ENCODE data around the gene TRIM71. TPM values are rescaled to one million over a fixed set of nuclear protein-coding genes. Genes with fewer than 3 reads are reported as not detected.
"Not testable (repeated sequence)": the region's sequence is repeated elsewhere in the genome, so short reads cannot be mapped to it uniquely, and the experiment has no call there.

The TRIM71 gene
- 0.65 and 0.87 TPM in 2 replicates for total RNA-seq

GRCh38 chr3:32817558-32818228, at the start of gene TRIM71:
TSS of gene TRIM71 (plus strand) at chr3:32817997. CDS start at chr3:32818081, 84 bp downstream.
- no peak for DNase-seq (ENCODE audit: low read depth)

- no peak for DNase-seq (ENCODE audit: low read depth)
Observed at GRCh38 chr3:32778389-32778788, 39.4 kb upstream of the TRIM71 start.

GRCh38 chr3:32780071-32780734, 37.6 kb upstream of the TRIM71 start:
- DNase-seq (ENCODE audit: low read depth), result no peak

- DNase-seq (ENCODE audit: low read depth), result peak; percentile 28
Observed at GRCh38 chr3:32780735-32781210, 37.0 kb upstream of the TRIM71 start.

GRCh38 chr3:32781211-32781968, 36.4 kb upstream of the TRIM71 start:
- DNase-seq (ENCODE audit: low read depth), result peak; percentile 36

- not testable (repeated sequence) for DNase-seq (ENCODE audit: low read depth)
Observed at GRCh38 chr3:32781969-32782270, 35.9 kb upstream of the TRIM71 start.

GRCh38 chr3:32782407-32782806, 35.4 kb upstream of the TRIM71 start:
- no peak for DNase-seq (ENCODE audit: low read depth)

- DNase-seq (ENCODE audit: low read depth), result no peak
Observed at GRCh38 chr3:32791833-32792232, 26.0 kb upstream of the TRIM71 start.

GRCh38 chr3:32794487-32795308, 23.1 kb upstream of the TRIM71 start:
- DNase-seq (ENCODE audit: low read depth), result no peak

GRCh38 chr3:32796384-32796950, 21.3 kb upstream of the TRIM71 start:
- DNase-seq (ENCODE audit: low read depth), result not testable (repeated sequence)

GRCh38 chr3:32797776-32798175, 20.0 kb upstream of the TRIM71 start:
- no peak for DNase-seq (ENCODE audit: low read depth)

- not testable (repeated sequence) for DNase-seq (ENCODE audit: low read depth)
Observed at GRCh38 chr3:32801440-32801839, 16.4 kb upstream of the TRIM71 start.

GRCh38 chr3:32813180-32813579, 4.6 kb upstream of the TRIM71 start:
- peak; percentile 95 for DNase-seq (ENCODE audit: low read depth)

- no peak for DNase-seq (ENCODE audit: low read depth)
Observed at GRCh38 chr3:32814361-32814760, 3.4 kb upstream of the TRIM71 start.

GRCh38 chr3:32815841-32816438, 1.9 kb upstream of the TRIM71 start:
- no peak for DNase-seq (ENCODE audit: low read depth)

- DNase-seq (ENCODE audit: low read depth), result no peak
Observed at GRCh38 chr3:32816439-32817256, 1.1 kb upstream of the TRIM71 start.

GRCh38 chr3:32817257-32817557, 590 bp upstream of the TRIM71 start:
- no peak for DNase-seq (ENCODE audit: low read depth)

GRCh38 chr3:32818229-32818969, 602 bp downstream of the TRIM71 start:
- DNase-seq (ENCODE audit: low read depth), result no peak

GRCh38 chr3:32818970-32819511, 1.2 kb downstream of the TRIM71 start:
- no peak for DNase-seq (ENCODE audit: low read depth)
